ENCODE measurements around the gene EMILIN1.

Gene EMILIN1

GRCh38 chr2:27081984-27082772, 3.8 kb downstream of the EMILIN1 start:
- no peak for DNase-seq

GRCh38 chr2:27082773-27083409, 4.5 kb downstream of the EMILIN1 start:
- DNase-seq = no peak

- DNase-seq = no peak
Observed at GRCh38 chr2:27083410-27084296, 5.2 kb downstream of the EMILIN1 start.

- DNase-seq = no peak
Observed at GRCh38 chr2:27084297-27085061, 6.1 kb downstream of the EMILIN1 start.

- no peak for DNase-seq
Observed at GRCh38 chr2:27085062-27085672, 6.8 kb downstream of the EMILIN1 start.

- peak; percentile 92 for DNase-seq
Observed at GRCh38 chr2:27085673-27086089, 7.3 kb downstream of the EMILIN1 start.

- peak; percentile 99 for DNase-seq
Observed at GRCh38 chr2:27086090-27086723, 7.8 kb downstream of the EMILIN1 start.

GRCh38 chr2:27086724-27087593, 8.5 kb downstream of the EMILIN1 start, which contains the start of gene KHK:
Gene KHK, plus strand, starts transcription at chr2:27086772. Its CDS starts 488 bp downstream, at chr2:27087260.
- peak; percentile 88 for DNase-seq

GRCh38 chr2:27087823-27088410, 9.5 kb downstream of the EMILIN1 start:
- no peak for DNase-seq

- DNase-seq = no peak
Observed at GRCh38 chr2:27088634-27089033, 10.2 kb downstream of the EMILIN1 start.

- no peak for DNase-seq
Observed at GRCh38 chr2:27089111-27089954, 10.9 kb downstream of the EMILIN1 start.

- DNase-seq = no peak
Observed at GRCh38 chr2:27091746-27092695, 13.6 kb downstream of the EMILIN1 start.

GRCh38 chr2:27092696-27093429, 14.4 kb downstream of the EMILIN1 start:
- no peak for DNase-seq

- no peak for DNase-seq
Observed at GRCh38 chr2:27093430-27094352, 15.3 kb downstream of the EMILIN1 start.

GRCh38 chr2:27094353-27094984, 16.1 kb downstream of the EMILIN1 start:
- no peak for DNase-seq

- no peak for DNase-seq
Observed at GRCh38 chr2:27095427-27095744, 17.0 kb downstream of the EMILIN1 start.

Measured in 8988T (cell line).